ENCODE results near the gene TALDO1.
A peak's percentile ranks its signal among the peaks of the same experiment; 100 is the strongest.

TALDO1 gene

GRCh38 chr11:747158-748006 lies at the start of gene TALDO1:
Gene TALDO1 (plus strand): TSS chr11:747464. CDS start chr11:747482, 18 bp downstream.
- peak; percentile 79 for DNase-seq (ENCODE audit: low spot score)

GRCh38 chr11:697811-698311 lies 49.4 kb upstream of the TALDO1 start:
- no peak for DNase-seq (ENCODE audit: low spot score)

DNA sequence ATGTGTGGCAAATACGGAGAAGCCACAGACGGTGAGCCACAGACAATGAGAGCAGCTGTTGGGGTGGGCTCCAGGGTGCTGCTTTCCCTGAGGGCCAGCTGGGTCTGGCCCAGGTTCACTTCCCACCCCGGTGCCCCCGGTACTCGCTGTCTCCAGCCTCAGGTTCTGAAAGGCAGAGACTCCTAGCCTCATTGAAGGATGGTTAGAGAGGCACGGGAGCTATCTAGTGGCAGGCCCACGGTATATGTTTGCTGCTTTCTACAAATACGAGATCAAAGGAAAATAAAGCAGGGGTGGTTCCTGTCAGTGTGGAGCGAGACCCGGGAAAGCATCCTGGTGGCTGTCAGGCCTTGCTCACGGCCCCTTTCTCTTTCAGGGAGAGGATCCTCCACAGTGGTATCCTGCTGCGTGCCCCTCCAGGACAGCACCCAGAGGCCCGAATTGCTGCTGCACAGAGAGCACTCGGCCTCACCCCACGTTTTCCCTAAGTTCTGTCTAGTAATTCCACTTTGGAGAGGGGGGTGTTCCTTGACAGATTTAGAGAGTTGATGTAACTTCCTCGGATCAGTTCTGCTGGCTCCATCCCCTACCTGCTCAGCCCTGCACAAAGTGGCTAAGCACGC lies 48.7 kb upstream of the TALDO1 start:
- no peak for DNase-seq (ENCODE audit: low spot score)

DNA sequence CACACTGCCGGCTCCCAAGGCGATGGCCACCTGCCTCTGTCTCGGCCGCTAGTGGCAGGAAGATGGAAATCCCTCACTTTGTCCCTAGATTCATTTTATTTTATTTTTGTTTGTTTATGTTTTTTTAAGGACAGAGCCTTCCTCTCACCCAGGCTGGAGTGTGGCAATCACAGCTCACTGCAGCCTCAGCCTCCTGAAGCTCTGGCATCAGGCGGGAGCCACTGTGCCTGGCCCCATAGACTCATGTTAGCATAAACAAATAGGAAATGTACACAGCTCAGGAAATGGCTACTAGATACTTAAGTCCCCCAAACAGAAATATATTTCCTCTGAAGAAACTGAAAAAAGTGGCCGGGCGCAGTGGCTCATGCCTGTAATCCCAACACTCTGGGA lies 48.2 kb upstream of the TALDO1 start:
- no peak for DNase-seq (ENCODE audit: low spot score)

- DNase-seq (ENCODE audit: low spot score) = no peak
Measured at GRCh38 chr11:699753-700152, 47.5 kb upstream of the TALDO1 start.

GRCh38 chr11:701741-702461 lies 45.4 kb upstream of the TALDO1 start:
- DNase-seq (ENCODE audit: low spot score) = no peak

DNA sequence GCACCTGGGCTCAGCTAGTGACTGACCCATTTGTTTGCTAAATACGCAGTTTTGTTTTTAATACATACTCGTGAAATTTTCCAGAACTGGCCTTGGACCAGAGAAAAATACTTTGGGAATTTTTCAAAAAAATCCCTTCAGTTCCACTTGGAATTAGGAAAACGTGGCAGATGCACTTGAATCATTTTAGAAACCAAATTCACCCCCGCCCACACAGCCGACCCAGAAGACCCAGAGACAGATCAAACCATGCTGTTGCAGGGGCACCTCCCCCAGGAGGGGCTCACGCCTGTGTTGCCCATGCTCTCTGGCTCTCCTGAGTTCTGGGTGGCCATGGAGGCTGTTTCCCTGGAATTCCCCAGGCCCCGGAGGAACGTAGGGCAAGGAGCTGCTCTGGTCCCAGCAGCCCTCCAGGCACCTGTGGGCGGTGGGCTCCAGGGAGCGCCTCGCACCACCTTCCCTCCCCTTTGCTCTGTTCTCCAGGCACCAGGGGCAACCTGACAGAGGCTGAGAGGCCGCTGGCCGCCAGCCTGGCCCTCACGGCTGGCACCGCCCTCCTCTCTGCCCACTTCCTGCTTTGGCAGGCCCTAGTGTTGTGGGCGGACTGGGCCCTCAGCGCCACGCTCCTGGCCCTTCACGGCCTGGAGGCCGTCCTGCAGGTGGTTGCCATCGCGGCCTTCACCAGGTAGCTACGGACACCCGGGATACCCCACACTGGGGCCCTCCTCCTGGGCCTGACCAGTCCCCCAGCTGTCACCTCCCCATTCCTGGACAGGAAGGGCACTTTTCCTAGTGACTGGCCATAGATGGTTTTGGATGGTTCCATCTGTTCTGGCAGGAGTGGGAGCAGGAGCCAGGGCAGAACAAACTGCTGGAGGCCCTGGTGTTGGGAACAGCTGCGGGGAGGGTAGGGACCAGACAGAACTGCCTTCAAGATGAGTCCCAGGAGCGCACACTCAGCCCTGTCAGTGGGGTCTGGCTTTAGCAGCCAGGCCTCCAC lies 44.5 kb upstream of the TALDO1 start:
- DNase-seq (ENCODE audit: low spot score) = no peak

GRCh38 chr11:703506-703905 lies 43.8 kb upstream of the TALDO1 start:
- no peak for DNase-seq (ENCODE audit: low spot score)

DNA sequence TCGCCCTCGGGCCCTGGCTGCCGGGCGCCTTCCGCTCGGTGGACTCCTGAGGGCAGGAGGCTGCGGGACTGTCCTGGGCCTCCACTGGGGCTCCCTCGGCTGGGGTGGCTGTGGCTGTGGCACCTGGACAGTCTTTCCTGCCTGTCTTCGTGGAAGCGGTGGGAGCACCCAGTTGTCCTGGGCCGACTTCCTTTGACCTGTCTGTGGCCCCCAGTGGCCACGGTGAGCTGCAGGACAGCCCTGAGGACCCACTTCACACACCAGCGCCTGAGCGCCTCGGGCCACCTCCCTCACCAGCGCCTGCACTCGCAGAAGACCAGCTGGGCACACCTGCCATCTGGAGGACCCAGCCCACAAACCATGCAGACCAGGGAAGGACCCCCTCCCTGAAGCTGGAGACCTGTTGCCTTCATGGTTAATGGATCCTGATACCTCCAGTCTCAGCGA lies 43.0 kb upstream of the TALDO1 start:
- no peak for DNase-seq (ENCODE audit: low spot score)

DNA sequence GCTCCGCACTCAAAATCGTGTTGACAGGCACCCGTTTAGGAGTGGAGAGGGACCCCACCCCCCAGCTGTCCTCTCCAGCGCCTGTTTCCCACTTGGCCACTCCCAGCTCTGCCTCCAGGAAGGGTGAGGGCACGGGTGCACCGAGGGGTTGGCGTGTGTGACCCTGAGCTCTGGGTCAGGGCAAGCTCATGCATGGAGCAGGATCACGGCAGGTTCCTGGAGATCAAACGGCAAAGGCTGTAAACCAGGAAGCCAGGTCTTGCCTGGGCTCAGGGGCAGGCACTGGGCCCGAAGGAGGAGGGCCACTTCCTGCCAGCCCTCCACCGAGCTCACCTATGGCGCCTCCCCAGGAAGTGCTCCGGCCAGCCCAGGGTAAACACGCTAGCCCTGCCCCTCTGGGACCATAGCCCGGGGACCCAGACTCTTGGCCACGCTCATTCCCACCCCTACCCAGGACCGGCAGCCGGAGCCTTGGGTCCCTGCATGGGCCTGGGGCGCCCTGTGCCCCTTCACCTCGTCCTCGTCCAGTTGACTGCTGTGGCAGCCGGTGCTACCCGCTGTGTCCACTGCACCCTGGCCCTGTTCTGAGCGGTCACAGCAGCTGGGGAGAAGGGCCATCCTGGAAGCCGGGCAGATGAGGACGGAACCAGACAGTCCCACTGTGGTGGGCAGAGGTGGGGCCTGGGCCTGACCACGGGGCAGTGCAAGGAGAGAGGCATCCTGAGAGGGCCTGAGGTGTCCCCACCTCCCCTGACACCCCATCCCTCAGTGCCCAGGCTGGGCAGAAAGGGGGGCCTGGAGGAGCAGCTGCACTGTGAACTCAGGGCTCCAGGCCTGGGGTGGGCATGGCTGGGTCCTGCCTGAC lies 42.3 kb upstream of the TALDO1 start:
- DNase-seq (ENCODE audit: low spot score) = no peak

DNA sequence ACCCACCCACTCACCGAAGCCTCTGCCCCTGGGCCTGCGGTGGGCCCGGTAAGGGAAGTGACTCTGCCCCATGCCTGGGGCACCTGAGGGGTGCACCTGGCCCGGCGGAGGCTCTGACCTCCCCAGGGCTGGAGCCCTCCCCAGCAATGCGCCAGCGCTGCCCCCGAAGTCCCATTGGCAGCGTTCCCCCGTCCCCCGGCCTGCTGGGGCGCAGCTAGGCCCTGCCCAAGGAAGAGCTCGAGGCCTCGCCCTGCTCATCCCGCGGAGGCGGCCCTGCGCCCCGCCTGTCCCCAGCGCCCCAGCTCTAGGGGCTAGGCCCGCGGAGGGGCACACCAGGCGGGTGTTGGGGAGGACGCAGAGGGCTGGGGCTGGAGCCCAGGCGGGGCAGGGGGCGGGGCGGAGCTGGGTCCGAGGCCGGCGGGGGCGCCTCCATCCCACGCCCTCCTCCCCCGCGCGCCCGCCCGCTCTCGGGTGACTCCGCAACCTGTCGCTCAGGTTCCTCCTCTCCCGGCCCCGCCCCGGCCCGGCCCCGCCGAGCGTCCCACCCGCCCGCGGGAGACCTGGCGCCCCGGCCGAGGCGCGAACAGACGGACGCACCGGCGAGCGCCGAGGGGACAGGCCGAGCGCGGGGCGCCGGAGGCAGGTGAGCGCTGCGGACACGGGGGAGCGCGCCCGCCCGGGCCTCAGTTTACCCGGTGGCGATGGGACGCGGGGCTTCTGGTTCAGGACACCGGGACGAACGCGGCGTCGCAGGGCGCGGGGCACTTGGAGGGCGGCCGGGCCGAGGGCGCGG lies 41.4 kb upstream of the TALDO1 start, which contains the start of gene EPS8L2:
TSS of gene EPS8L2 (plus strand) at position 586 of the 793 bp plus-strand sequence. CDS start 3,177 bp downstream, outside the sequence.
- no peak for DNase-seq (ENCODE audit: low spot score)

GRCh38 chr11:706439-706956 lies 40.8 kb upstream of the TALDO1 start:
- DNase-seq (ENCODE audit: low spot score) = no peak

DNA sequence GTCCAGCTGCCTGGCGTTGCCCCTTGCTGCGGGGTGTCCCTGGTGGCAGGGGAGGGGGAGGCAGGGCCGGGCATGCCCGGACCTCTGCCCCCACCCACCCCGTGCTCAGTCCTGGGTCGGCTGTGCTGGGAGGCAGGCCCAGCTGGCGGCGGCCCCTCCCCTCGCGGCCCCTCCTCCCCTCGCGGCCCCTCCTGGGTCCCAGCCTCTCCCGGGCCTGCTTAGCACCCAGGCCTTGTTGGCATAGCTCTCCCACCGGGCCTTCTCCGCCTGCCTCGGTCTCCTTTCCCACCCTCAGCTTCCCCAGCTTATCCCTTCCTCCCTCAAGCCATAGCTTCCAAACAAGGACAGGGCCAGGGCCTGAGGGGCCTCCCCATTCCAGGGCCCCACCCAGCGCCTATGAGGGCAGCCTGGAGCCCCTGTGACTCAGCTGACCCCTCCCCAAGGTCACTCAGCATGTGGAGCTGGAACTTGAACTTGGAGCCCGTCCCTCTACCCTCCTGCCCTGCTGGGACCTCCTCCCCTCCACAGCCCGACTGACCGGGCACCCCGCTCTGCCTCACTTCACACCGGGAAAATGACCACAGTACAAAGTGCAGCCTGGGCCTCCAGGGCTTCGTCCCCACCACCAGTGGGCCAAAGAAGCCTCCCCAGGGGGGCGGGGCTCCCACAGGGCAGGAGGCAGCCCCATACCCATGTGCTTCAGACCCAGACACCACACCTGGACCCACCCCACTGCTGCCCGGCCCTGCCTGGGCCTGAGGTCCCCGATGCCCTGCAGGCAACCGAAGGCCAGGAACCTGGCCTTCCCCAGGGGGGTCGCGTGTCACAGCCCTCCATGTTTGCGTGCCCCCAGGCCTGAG lies 40.1 kb upstream of the TALDO1 start:
- no peak for DNase-seq (ENCODE audit: low spot score)

GRCh38 chr11:707817-708420 lies 39.3 kb upstream of the TALDO1 start:
- DNase-seq (ENCODE audit: low spot score) = no peak

GRCh38 chr11:708511-708910 lies 38.8 kb upstream of the TALDO1 start:
- no peak for DNase-seq (ENCODE audit: low spot score)

GRCh38 chr11:709109-709997 lies 37.9 kb upstream of the TALDO1 start:
- no peak for DNase-seq (ENCODE audit: low spot score)

DNA sequence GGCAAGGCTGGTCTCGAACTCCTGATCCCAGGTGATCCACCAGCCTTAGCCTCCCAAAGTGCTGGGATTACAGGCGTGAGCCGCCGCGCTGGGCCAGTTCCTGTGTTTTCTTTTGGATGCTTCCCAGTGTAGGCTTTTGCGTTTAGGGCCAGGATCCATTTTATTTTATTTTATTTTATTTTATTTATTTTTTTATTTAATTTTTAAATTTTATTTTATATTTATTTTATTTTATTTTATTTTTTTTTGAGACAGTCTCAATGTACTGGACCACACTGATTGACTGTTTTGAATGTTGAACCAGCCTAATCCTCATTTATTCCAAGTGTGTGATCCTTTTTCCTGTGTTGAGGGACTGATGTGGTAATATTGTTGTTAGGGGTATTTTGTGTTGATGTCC lies 32.8 kb upstream of the TALDO1 start:
- DNase-seq (ENCODE audit: low spot score) = no peak
